ENCODE measurements around the gene PCBD2. TPM values are rescaled to one million over a fixed set of nuclear protein-coding genes. Genes with fewer than 3 reads are reported as not detected.
A peak's percentile ranks its signal among the peaks of the same experiment; 100 is the strongest.
"Not testable (repeated sequence)": the region's sequence is repeated elsewhere in the genome, so short reads cannot be mapped to it uniquely, and the experiment has no call there.

Gene PCBD2
- total RNA-seq, 1 donor from 2014 or later: 12.1 TPM

DNA sequence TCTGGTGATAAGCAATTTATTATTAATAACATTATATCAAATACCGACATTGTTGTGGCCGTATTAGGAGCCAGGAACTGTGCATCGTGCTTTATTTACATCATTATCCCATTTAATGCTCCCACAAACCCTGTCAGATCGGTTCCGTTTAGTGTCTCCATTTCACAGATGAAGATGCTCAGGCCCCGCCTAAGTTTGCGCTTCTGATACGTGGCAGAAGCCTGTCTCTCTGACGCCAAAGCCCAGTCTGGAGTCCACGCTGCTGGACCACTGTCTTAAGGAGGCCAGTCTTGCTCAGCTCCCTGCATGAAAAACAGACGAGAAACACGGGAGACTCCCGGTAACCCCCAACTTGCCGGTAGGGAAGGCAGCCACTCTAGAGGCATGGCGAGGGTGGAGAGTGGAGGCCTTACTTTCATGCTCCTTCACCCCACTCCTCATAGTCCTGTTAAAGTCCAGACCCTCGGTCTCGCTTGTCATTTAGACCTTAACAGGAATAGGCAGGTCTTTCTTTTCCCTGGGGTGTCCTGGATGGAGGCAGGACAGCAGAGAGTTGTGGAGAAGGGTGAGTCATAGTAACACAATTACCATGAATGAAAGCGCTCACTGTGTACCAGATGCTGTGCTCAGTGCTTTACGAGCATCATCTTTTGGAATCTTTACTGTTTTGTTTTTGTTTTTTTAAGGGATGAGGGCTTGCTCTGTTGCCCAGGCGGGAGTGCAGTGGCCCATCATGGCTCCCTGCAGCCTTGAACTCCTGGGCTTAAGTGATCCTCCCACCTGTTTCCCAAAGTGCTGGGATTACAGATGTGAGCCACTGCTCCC lies 29.9 kb upstream of the PCBD2 start:
- DNase-seq (ENCODE audit: low read depth, low spot score): peak; percentile 19
- H3K9me3 Mint-ChIP-seq: no peaks in the 10 kb centered on the region
- peak overlapping the region; percentile 98 for H3K4me3 Mint-ChIP-seq
- H3K27ac Mint-ChIP-seq (ENCODE audit: unreplicated experiment): peak overlapping the region; percentile 98
- TF ChIP-seq, protein P1, sequence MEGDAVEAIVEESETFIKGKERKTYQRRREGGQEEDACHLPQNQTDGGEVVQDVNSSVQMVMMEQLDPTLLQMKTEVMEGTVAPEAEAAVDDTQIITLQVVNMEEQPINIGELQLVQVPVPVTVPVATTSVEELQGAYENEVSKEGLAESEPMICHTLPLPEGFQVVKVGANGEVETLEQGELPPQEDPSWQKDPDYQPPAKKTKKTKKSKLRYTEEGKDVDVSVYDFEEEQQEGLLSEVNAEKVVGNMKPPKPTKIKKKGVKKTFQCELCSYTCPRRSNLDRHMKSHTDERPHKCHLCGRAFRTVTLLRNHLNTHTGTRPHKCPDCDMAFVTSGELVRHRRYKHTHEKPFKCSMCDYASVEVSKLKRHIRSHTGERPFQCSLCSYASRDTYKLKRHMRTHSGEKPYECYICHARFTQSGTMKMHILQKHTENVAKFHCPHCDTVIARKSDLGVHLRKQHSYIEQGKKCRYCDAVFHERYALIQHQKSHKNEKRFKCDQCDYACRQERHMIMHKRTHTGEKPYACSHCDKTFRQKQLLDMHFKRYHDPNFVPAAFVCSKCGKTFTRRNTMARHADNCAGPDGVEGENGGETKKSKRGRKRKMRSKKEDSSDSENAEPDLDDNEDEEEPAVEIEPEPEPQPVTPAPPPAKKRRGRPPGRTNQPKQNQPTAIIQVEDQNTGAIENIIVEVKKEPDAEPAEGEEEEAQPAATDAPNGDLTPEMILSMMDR (conservative IDR thresholded peaks at IDR 0.05): no peak
- H3K4me1 Mint-ChIP-seq: peaks cover 25% of the 10 kb centered on the region
- H3K27me3 Mint-ChIP-seq (ENCODE audit: low read depth): no peaks in the 10 kb centered on the region
- H3K36me3 Mint-ChIP-seq (ENCODE audit: low read depth): peaks cover 6% of the 10 kb centered on the region

DNA sequence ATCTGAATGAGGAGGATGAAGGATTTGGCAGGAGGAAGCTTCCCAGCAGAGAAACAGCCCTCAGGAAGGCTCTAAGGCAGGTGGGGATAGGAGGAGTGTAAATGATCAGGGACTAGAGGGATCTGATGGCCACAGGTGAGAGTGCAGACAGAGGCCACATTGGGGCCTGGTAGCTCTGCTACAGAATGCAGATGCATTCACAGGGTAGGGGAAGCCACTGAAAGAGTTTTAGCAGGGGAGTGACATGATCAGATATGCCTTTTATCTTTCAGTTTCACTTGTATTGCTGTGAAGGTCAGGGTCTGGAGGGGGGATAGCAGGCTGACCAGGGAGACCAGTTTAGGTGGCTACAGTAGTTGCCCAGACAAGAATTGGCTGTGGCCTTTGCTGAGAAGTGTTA lies 27.8 kb upstream of the PCBD2 start:
- Mint-ChIP-seq H3K9me3 (no peaks in the 10 kb centered on the region), H3K4me3 (peak overlapping the region; percentile 27), H3K36me3 (ENCODE audit: low read depth) (peaks cover 8% of the 10 kb centered on the region), H3K4me1 (peaks cover 29% of the 10 kb centered on the region), H3K27me3 (ENCODE audit: low read depth) (no peaks in the 10 kb centered on the region), H3K27ac (ENCODE audit: unreplicated experiment) (no peak overlapping the region)
- no peak for DNase-seq (ENCODE audit: low read depth, low spot score)
- TF ChIP-seq, protein P1 (conservative IDR thresholded peaks at IDR 0.05): no peak

DNA sequence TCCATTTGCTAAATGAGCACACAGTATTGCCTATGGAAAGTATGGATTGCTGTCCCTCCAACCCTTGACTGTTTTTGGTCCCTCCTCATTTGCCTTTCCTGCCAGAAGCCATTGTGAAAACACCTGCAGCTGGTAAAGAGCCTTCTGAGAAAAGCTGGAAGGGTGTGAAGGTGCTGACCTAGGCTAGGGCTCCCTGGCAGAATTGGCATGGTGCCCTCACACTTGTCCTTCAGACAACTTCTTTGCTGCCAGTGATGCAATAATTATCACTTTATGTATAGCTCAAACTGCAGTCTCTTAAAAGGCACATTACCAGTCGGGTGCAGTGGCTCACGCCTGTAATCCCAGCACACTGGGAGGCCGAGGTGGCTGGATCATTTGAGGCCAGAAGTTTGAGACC lies 26.5 kb upstream of the PCBD2 start:
- no peaks in the 10 kb centered on the region for H3K27me3 Mint-ChIP-seq (ENCODE audit: low read depth)
- peaks cover 29% of the 10 kb centered on the region for H3K4me1 Mint-ChIP-seq
- TF ChIP-seq, protein P1 (conservative IDR thresholded peaks at IDR 0.05): no peak
- H3K4me3 Mint-ChIP-seq: peak overlapping the region; percentile 64
- DNase-seq (ENCODE audit: low read depth, low spot score): no peak
- no peak overlapping the region for H3K27ac Mint-ChIP-seq (ENCODE audit: unreplicated experiment)
- no peaks in the 10 kb centered on the region for H3K9me3 Mint-ChIP-seq
- peaks cover 8% of the 10 kb centered on the region for H3K36me3 Mint-ChIP-seq (ENCODE audit: low read depth)

DNA sequence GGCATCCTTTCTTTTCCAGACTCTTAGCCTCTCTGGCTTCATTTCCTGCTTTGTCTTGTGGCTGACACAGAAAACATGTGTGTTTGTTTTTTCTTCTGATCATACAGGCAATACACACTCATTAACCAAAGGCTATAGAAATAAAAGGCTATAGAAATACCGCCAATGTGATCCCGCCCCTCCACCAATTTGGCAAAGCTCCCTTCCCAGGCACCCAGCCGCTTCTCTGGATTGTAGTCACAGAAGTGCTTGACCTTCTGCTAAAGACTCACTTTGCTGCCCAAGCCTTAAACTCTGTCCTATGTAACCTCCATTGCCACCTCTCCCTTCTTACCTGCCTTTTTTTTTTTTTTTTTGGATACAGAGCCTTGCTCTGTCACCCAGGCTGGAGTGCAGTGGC lies 25.5 kb upstream of the PCBD2 start:
- TF ChIP-seq, protein P1 (conservative IDR thresholded peaks at IDR 0.05): no peak
- Mint-ChIP-seq H3K9me3 (no peaks in the 10 kb centered on the region), H3K36me3 (ENCODE audit: low read depth) (peaks cover 8% of the 10 kb centered on the region)

DNA sequence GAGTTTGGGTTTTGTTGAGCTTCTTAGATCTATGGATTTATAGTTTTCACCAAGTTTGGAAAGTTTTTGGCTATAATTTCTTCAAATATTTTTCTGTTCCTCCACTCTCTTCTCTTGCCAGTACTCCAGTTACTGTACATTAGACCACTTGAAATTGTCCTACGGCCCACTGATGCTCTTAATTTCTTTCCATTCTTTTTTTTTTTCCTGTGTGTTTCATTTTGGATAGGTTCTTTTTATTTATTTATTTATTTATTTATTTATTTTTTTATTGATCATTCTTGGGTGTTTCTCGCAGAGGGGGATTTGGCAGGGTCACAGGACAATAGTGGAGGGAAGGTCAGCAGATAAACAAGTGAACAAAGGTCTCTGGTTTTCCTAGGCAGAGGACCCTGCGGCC lies 24.0 kb upstream of the PCBD2 start:
- not testable (repeated sequence) for H3K27me3 Mint-ChIP-seq (ENCODE audit: low read depth); DNase-seq (ENCODE audit: low read depth, low spot score); H3K4me3 Mint-ChIP-seq; H3K36me3 Mint-ChIP-seq (ENCODE audit: low read depth); H3K9me3 Mint-ChIP-seq; H3K27ac Mint-ChIP-seq (ENCODE audit: unreplicated experiment)
- H3K4me1 Mint-ChIP-seq: peaks cover 19% of the 10 kb centered on the region

More for the DNA sequence above, 25.5 kb upstream of the PCBD2 start:
- Mint-ChIP-seq H3K27ac (ENCODE audit: unreplicated experiment) (no peak overlapping the region), H3K4me1 (peaks cover 29% of the 10 kb centered on the region), H3K27me3 (ENCODE audit: low read depth) (no peaks in the 10 kb centered on the region), H3K4me3 (peak overlapping the region; percentile 56)
- no peak for DNase-seq (ENCODE audit: low read depth, low spot score)

DNA sequence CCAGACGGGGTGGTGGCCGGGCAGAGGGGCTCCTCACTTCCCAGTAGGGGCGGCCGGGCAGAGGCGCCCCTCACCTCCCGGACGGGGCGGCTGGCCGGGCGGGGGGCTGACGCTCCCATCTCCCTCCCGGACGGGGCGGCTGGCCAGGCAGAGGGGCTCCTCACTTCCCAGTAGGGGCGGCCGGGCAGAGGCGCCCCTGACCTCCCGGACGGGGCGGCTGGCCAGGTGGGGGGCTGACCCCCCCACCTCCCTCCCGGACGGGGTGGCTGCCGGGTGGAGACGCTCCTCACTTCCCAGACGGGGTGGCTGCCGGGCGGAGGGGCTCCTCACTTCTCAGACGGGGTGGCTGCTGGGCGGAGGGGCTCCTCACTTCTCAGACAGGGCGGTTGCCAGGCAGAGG lies 23.2 kb upstream of the PCBD2 start:
- not testable (repeated sequence) for H3K27ac Mint-ChIP-seq (ENCODE audit: unreplicated experiment); H3K36me3 Mint-ChIP-seq (ENCODE audit: low read depth); DNase-seq (ENCODE audit: low read depth, low spot score); H3K27me3 Mint-ChIP-seq (ENCODE audit: low read depth); H3K9me3 Mint-ChIP-seq; H3K4me3 Mint-ChIP-seq
- H3K4me1 Mint-ChIP-seq: peaks cover 12% of the 10 kb centered on the region

Measured in neural crest cell (in vitro differentiated cells).